Neural progenitor cell (in vitro differentiated cells): ENCODE measurements around the gene NUMB. TPM values are rescaled to one million over a fixed set of nuclear protein-coding genes. Genes with fewer than 3 reads are reported as not detected.

ENCODE experiments used
- DNase-seq: peaks from one replicate; pipeline ENCODE4 v3.0.0-alpha.2; 2016; ENCODE audit warnings: low spot score
- H2AFZ ChIP-seq: fragments of 200-600 bp; sonication (generic); replicated peaks from 2 replicates; pipeline ENCODE4 v1.6.1; 2016; ENCODE audit warnings: antibody characterized with exemption
- H3F3A ChIP-seq: fragments of 200-600 bp; sonication (generic); 2 replicates; pipeline ENCODE4 v1.6.1; 2016; ENCODE audit warnings: antibody characterized with exemption, low read depth
- H3K27ac ChIP-seq: fragments of 200-600 bp; sonication (generic); 2 replicates; pipeline ENCODE4 v1.5.1; 2016; ENCODE audit warnings: mild to moderate bottlenecking
- H3K27me3 ChIP-seq: fragments of 200-600 bp; sonication (generic); 2 replicates; pipeline ENCODE4 v1.6.1; 2016; ENCODE audit warnings: mild to moderate bottlenecking, moderate library complexity
- H3K36me3 ChIP-seq: fragments of 200-600 bp; sonication (generic); 2 replicates; pipeline ENCODE4 v1.5.1; 2016
- H3K4me1 ChIP-seq: fragments of 200-600 bp; sonication (generic); 2 replicates; pipeline ENCODE4 v1.6.1; 2016; ENCODE audit warnings: mixed run types
- H3K4me2 ChIP-seq: fragments of 200-600 bp; sonication (generic); 2 replicates; pipeline ENCODE4 v1.6.1; 2016
- H3K4me3 ChIP-seq: fragments of 200-600 bp; sonication (generic); 2 replicates; pipeline ENCODE4 v1.5.1; 2016
- H3K79me2 ChIP-seq: fragments of 200-600 bp; sonication (generic); 2 replicates; pipeline ENCODE4 v1.6.1; 2016; ENCODE audit warnings: low read depth
- H3K9ac ChIP-seq: fragments of 200-600 bp; sonication (generic); 2 replicates; pipeline ENCODE4 v1.6.1; 2016
- H3K9me3 ChIP-seq: fragments of 200-600 bp; sonication (generic); 2 replicates; pipeline ENCODE4 v1.5.1; 2016; ENCODE audit warnings: low read depth
- H4K20me1 ChIP-seq: fragments of 200-600 bp; sonication (generic); 2 replicates; pipeline ENCODE4 v1.6.1; 2016; ENCODE audit warnings: low read depth
- H3K27ac Mint-ChIP-seq: 3 replicates; pipeline ENCODE4 v1.8.0; 2021; ENCODE audit warnings: mixed read lengths
- H3K27me3 Mint-ChIP-seq: 2 replicates; pipeline ENCODE4 v1.8.0; 2022; ENCODE audit warnings: low read depth, mild to moderate bottlenecking, inconsistent platforms, moderate library complexity, mixed read lengths; ENCODE audit not compliant: insufficient read depth
- H3K36me3 Mint-ChIP-seq: 3 replicates; pipeline ENCODE4 v1.8.0; 2021; ENCODE audit warnings: mixed read lengths
- H3K4me1 Mint-ChIP-seq: 3 replicates; pipeline ENCODE4 v1.8.0; 2021; ENCODE audit warnings: mixed read lengths
- H3K4me3 Mint-ChIP-seq: 3 replicates; pipeline ENCODE4 v1.8.0; 2021; ENCODE audit warnings: mild to moderate bottlenecking, moderate library complexity, mixed read lengths
- H3K9me3 Mint-ChIP-seq: 3 replicates; pipeline ENCODE4 v1.8.0; 2020; ENCODE audit warnings: mixed read lengths
- EZH2 ChIP-seq: fragments of 200-600 bp; sonication (generic); IDR thresholded peaks from 2 replicates; pipeline ENCODE4 v1.6.1; 2017; ENCODE audit warnings: antibody characterized with exemption, mild to moderate bottlenecking, moderate library complexity
- EZH2phosphoT487 ChIP-seq: fragments of 200-600 bp; sonication (generic); IDR thresholded peaks from 2 replicates; pipeline ENCODE4 v1.6.1; 2017; ENCODE audit warnings: antibody characterized with exemption
- total RNA-seq: library from RNA; depleted of rRNA; stranded (reverse); fragments of >200 nt; gene quantifications from 2 replicates; pipeline ENCODE4 v1.2.3, GENCODE V29; 2015; ENCODE audit warnings: low replicate concordance
- TF ChIP-seq, protein P1 (sequence below): fragments of 200-600 bp; sonication (generic); IDR thresholded peaks from 2 replicates; pipeline ENCODE4 v1.5.1; 2017; ENCODE audit warnings: antibody characterized with exemption, mild to moderate bottlenecking

The NUMB gene
- total RNA-seq, 1 donor from 2014 or later: 37.2 TPM

DNA sequence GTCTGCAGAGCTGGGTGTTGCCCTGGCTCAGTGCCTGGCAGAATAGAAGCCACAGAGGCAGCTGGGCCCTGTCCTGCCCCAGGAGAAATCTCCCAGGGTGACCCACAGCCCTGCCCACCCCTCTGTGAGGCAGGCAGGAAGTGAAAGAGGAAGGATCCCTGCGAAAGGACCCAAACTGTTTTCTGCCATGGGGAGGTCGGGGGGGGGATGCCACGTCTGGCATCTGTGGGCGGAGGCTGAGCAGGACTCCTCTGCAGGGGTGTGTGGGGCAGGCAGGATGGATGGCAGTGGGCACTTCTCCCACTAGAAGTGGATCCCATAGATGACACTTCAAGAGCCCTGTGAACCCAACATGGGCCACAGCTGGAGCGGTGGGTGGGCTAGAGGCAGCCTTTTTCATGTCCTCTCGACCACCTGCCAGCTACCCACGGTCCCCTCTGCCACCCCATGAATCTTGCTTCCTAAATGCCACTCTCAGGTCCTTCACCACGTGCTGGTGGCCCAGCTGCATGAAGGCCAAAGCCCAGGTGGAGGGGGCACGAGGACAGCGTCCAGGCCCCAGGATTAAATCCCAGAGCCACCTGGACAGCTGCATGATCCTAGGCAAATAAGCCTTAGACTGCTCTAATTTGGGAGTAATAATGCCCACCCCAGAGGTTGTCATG, 217.4 kb downstream of the NUMB start:
- Mint-ChIP-seq H3K36me3 (no peaks in the 10 kb centered on the region), H3K4me1 (peaks cover 34% of the 10 kb centered on the region), H3K9me3 (no peaks in the 10 kb centered on the region), H3K27me3 (peaks cover 37% of the 10 kb centered on the region), H3K4me3 (no peak overlapping the region), H3K27ac (no peak overlapping the region)
- Histone ChIP-seq H3F3A (peaks cover 20% of the 10 kb centered on the region), H4K20me1 (peaks cover 9% of the 10 kb centered on the region), H3K4me3 (no peak overlapping the region), H3K36me3 (no peaks in the 10 kb centered on the region), H3K27ac (no peak overlapping the region), H3K9me3 (no peaks in the 10 kb centered on the region), H3K4me1 (peaks cover 38% of the 10 kb centered on the region), H3K79me2 (peaks cover 13% of the 10 kb centered on the region), H3K9ac (no peak overlapping the region), H3K4me2 (no peak overlapping the region), H2AFZ (no peak overlapping the region), H3K27me3 (peaks cover 46% of the 10 kb centered on the region)
- no peak for TF ChIP-seq EZH2
- TF ChIP-seq EZH2phosphoT487: no peak
- TF ChIP-seq, protein P1, sequence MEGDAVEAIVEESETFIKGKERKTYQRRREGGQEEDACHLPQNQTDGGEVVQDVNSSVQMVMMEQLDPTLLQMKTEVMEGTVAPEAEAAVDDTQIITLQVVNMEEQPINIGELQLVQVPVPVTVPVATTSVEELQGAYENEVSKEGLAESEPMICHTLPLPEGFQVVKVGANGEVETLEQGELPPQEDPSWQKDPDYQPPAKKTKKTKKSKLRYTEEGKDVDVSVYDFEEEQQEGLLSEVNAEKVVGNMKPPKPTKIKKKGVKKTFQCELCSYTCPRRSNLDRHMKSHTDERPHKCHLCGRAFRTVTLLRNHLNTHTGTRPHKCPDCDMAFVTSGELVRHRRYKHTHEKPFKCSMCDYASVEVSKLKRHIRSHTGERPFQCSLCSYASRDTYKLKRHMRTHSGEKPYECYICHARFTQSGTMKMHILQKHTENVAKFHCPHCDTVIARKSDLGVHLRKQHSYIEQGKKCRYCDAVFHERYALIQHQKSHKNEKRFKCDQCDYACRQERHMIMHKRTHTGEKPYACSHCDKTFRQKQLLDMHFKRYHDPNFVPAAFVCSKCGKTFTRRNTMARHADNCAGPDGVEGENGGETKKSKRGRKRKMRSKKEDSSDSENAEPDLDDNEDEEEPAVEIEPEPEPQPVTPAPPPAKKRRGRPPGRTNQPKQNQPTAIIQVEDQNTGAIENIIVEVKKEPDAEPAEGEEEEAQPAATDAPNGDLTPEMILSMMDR: no peak
- DNase-seq: no peak

DNA sequence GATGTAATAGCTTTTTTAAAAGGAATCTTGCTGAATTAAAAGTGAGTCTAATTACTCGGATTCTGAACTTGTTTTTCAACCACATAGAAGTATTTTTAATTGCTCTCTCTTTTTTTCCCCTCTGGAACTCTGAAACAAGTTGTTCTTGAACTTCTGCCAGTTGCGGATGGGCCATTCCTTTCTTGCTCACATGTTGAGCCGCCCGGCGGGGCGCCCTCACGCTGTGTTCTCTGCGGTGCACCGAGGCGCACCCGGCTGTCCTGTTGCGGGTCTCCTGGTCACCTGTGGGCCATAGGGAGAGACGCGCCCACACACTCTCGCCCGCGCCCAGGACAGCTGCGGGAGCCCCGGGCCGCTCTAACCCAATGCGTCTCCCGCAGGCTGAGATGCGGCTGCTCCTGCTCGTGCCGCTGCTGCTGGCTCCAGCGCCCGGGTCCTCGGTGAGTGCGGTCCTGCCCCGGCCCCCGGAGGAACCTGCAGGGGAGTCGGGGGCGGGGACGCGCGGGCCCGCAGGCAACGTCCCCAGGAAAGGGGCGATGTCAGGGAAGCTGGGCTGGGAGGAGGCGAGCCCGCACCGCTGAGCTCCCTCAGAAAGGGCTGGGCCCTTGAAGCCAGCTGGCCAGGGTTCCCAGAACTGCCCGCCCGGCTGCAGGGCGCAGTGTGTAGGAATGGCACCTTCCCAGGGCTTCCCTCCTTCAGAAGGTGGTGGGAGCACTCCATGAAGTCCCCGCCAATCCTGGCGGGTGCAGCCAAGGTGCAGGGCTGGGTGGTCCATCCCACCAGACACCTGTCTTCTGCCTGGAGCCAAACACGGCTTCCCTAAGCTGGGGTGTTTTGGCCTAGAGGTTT, 218.7 kb downstream of the NUMB start:
- H3K4me2 ChIP-seq: peak overlapping the region; percentile 69
- peak overlapping the region; percentile 62 for H3K4me3 Mint-ChIP-seq
- H4K20me1 ChIP-seq: peaks cover 9% of the 10 kb centered on the region
- no peaks in the 10 kb centered on the region for H3K9me3 ChIP-seq
- no peak overlapping the region for H3K27ac ChIP-seq
- no peak overlapping the region for H3K27ac Mint-ChIP-seq
- TF ChIP-seq, protein P1: no peak
- TF ChIP-seq EZH2 (peak; percentile 93), EZH2phosphoT487 (peak; percentile 87)
- H3K4me1 ChIP-seq: peaks cover 51% of the 10 kb centered on the region
- peaks cover 13% of the 10 kb centered on the region for H3K79me2 ChIP-seq
- peaks cover 34% of the 10 kb centered on the region for H3F3A ChIP-seq
- no peaks in the 10 kb centered on the region for H3K36me3 ChIP-seq
- H3K27me3 ChIP-seq: peaks cover 46% of the 10 kb centered on the region
- peak overlapping the region; percentile 37 for H3K4me3 ChIP-seq
- H3K36me3 Mint-ChIP-seq: no peaks in the 10 kb centered on the region
- H3K9me3 Mint-ChIP-seq: no peaks in the 10 kb centered on the region
- H3K4me1 Mint-ChIP-seq: peaks cover 47% of the 10 kb centered on the region
- DNase-seq: peak; percentile 67
- no peak overlapping the region for H2AFZ ChIP-seq
- H3K27me3 Mint-ChIP-seq: peaks cover 37% of the 10 kb centered on the region
- no peak overlapping the region for H3K9ac ChIP-seq

DNA sequence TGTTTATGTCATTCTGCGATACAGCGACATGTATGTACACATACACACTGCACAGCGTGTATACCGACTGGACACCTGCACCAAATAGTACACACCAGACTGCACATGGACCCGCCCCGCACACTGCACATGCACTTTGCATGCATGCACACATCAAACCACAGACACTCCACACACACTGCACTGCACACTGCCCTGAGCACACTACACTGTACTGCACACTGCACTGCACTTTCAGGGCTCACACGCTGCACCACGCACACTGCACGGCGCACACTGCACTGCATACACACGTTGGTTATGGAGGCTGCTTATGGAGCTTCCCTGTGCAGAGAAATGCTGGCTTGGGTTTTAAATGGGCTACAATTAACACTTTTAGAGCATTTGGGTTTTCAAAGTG, 219.4 kb downstream of the NUMB start:
- Mint-ChIP-seq H3K36me3 (no peaks in the 10 kb centered on the region), H3K4me1 (peaks cover 53% of the 10 kb centered on the region), H3K4me3 (peak overlapping the region; percentile 72), H3K27ac (no peak overlapping the region), H3K9me3 (peaks cover 2% of the 10 kb centered on the region), H3K27me3 (peaks cover 39% of the 10 kb centered on the region)
- Histone ChIP-seq H3K9ac (no peak overlapping the region), H3K36me3 (no peaks in the 10 kb centered on the region), H3K27me3 (peaks cover 49% of the 10 kb centered on the region), H3K79me2 (peaks cover 13% of the 10 kb centered on the region), H4K20me1 (peaks cover 9% of the 10 kb centered on the region), H3K9me3 (no peaks in the 10 kb centered on the region), H3F3A (peaks cover 40% of the 10 kb centered on the region), H3K4me3 (peak overlapping the region; percentile 37), H2AFZ (no peak overlapping the region), H3K4me2 (peak overlapping the region; percentile 81), H3K27ac (no peak overlapping the region), H3K4me1 (peaks cover 58% of the 10 kb centered on the region)
- DNase-seq: no peak
- TF ChIP-seq EZH2phosphoT487: no peak
- no peak for TF ChIP-seq EZH2
- TF ChIP-seq, protein P1: no peak
